UCSD-AML1 (cell line): Measurements from ENCODE around the gene C20orf144.

ENCODE experiments used
- DNase-seq: peaks from one replicate; lab custom pipeline; 2025; ENCODE audit not compliant: unreplicated experiment; lab: John Stamatoyannopoulos, UW

The C20orf144 gene

DNA sequence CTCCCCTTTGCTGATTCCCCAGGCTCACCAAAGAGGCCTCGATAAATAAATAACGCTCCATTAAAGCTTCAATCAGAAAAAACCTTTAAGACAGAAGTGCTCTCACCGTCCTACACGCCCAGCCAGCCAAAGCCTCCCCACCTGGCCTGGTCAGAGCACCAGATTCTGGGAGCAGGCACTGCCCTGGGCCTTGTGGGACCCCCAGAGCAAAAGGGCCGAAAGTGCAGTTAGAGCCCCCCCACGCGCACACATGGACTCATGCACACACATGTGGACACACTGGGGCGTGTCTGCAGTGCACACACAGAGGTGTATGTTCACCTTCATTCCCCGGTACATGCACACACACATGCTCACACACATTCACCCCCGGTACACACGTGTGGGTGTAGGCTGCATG lies 14.0 kb downstream of the C20orf144 start:
- no peak for DNase-seq

DNA sequence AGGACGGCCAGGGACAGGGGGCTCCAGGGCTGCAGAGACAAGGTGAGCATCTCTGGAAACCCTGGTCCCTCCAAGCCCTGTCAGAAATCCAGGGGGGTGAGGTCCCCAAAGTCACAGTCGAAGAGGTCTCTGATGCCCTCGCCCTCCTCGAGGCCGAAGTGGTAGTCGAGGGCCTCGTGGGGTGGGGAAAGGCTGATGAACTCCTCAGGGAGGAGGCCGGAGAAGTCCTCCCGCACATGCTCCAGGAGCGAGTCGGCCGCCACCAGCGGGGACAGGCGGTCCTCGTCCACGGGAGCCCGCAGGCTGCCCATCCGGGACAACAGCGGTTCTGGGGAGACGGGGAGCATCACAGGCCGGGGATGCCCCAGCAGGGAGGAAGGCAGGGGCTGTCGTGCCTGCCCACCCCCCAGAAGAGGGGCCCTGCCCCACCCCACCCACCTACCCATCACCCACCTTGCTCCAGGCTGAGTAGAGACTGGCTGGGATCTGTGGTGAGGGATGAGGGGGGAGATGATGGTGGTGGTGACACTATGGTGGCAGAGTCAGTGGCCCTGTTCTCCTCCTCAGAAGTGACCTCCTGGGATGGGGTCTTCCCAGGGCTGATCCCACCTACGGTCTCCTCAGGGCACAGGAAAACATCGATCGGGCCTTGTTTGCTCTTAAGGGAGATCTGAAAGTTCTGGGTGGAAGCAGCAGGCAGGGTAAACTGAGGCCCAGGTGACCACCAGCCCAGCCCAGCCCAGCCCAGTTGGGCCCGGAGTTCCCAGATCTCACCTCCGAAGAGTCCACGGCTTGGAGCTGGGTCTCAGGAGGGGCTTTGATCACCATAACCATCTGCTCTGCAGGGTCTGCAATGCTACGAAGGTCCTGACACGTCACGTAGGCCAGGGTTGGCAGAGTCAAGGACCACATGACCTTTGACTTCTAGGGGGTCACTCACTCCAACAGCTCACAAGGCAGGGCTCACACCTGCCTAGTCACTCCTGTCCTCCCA lies 14.8 kb downstream of the C20orf144 start:
- DNase-seq: no peak

DNA sequence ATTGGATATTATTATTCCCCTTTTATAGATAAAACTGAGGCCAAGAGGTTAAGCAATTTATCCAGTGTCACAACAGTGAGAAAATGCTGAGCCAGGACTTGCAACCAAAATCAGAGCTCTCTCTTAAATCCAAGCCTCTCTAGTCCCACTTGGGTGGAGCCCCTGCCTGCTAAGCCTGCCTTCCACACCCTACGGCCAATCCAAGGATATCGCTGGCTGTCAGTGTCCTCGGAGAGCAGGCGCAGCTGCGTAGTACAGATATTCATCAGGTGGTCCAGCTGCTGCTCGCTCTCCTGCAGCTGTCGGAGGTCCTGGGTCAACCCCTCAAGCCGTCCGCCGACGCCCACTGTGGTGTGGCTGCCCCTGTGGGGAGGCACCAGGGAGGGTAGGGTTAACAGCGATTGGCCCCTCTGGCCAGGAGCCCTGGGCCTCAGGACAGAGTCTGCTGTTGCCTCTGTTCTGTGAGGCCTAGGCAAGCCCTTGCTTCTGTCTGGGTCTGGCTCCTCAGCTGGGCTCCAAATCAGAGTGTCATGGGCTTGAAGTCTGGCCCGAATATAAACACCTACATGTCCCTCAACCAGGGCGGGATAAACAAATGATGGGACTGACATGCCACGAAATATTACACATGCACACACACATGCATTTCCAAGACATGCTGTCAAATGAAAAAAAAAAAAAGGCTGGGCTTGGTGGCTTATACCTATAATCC lies 16.0 kb downstream of the C20orf144 start:
- DNase-seq: no peak

DNA sequence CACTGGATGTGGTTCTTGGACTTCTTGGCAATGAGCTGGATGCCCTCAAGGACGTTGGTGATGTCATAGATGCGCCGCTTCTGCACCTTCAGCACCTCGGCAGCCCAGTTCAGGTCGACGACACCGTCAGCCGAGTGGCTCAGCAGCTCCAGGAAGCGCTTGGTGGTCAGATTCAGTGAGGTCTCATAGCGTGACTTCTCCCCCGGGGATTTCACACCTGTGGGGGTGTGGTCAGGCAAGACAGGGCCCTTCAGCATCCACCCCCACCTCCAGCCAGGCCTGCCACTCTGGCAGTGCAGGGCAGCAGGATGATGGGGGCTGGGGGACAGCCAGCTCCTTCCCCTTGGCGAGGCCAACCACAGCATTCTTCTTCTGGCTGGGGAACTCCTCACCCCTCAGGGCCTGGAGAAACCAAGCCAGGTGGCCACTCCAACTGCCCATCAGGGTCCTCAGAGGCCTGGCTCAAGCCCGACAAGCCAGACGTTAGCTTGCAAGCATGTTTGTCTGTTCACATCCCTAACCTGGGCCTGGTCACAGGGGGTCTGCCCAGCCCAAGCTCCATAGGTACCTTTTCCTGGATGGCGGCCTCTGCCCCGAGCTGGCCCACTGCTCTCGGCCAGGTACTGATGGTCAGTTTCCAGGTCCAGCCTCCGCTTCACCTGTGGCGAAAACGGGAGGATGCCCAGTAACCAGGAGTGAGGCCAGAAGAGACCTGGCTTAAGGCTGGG lies 17.8 kb downstream of the C20orf144 start:
- DNase-seq: no peak

- DNase-seq: no peak
Observed at GRCh38 chr20:33680686-33681085, 18.6 kb downstream of the C20orf144 start.

GRCh38 chr20:33681288-33681687 lies 19.2 kb downstream of the C20orf144 start:
- no peak for DNase-seq

GRCh38 chr20:33681728-33682353 lies 19.7 kb downstream of the C20orf144 start:
- DNase-seq: no peak

DNA sequence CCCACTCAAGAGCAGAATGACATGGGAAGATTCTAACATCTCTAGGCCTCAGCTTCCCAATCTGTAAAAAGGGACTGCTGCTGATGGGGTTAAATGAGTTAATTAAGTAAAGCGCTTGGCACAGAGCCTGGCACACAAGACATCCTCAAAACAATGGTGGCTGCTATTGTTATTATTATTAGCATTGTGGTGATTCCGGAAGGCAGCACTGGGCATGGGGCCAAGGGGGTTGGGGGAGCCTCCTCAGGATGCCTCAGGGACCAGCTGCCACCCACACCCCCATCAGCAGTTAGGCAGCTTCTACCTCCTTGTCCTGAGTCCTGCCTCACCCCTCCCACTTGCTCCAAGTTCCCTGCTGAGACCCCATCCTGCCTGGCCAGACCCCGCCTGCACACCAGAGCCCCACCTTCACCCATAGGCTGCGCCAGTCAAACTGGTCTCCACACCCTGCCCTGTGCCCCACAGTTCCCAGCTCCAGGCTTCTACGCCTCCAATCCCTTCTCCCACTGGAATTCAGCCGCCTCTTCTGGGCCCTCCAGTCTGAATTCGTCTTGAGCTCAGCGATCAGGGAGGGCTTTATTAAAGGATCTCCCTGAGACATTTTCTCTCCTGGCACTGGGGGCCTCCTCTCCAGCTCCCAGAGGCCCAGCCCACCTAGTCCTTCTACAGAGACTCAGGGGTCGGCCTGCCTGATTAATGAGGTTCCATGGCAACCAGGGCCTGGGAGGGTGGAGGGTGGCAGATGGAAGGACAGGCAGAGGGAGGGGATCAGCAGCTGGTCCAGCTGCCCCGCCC lies 22.6 kb downstream of the C20orf144 start:
- DNase-seq: no peak

- DNase-seq: peak; percentile 45
Observed at GRCh38 chr20:33685328-33686099, 23.4 kb downstream of the C20orf144 start.

GRCh38 chr20:33686100-33686983 lies 24.2 kb downstream of the C20orf144 start, which contains the start of gene E2F1:
E2F1 (minus strand) TSS chr20:33686385; CDS start chr20:33686264, 121 bp downstream.
- DNase-seq: peak; percentile 96

DNA sequence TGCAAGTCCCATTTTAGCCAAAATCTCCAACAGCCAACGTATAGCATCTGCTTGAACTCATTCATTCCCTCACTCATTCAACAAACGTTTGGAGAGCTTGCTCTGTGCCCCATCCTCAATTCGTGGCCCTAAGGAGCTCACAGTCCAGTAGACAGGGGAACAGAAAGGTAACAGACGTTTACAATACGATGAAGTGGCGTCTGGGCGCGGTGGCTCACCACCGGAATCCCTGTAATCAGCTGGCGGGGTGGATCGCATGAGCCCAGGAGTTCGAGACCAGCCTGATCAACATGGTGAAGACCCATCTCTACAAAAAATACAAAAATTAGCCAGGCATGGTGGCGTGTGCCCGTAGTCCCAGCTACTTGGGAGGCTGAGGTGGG lies 24.8 kb downstream of the C20orf144 start:
- DNase-seq: no peak

GRCh38 chr20:33687370-33687915 lies 25.3 kb downstream of the C20orf144 start:
- DNase-seq: peak; percentile 31

GRCh38 chr20:33687993-33688937 lies 26.1 kb downstream of the C20orf144 start:
- no peak for DNase-seq

GRCh38 chr20:33688938-33689424 lies 26.9 kb downstream of the C20orf144 start:
- DNase-seq: no peak

- DNase-seq: no peak
Observed at GRCh38 chr20:33689493-33689892, 27.4 kb downstream of the C20orf144 start.

- no peak for DNase-seq
Observed at GRCh38 chr20:33689973-33690372, 27.8 kb downstream of the C20orf144 start.

- no peak for DNase-seq
Observed at GRCh38 chr20:33693289-33693688, 31.2 kb downstream of the C20orf144 start.
